Spleen (tissue), 7 donors: ENCODE results near the gene CYB561.

Source experiments
- CTCF ChIP-seq, 11 experiments: fragments of 200-600 bp in 7 of 11; fragments of 450-650 bp in 4 of 11; sonication (generic) in 4 of 11; IDR thresholded peaks in 8 of 11; conservative IDR thresholded peaks in 3 of 11; 1 replicate in 7 of 11; 2 replicates in 4 of 11; pipeline versions ENCODE4 v1.4.0 to v1.8.0; 2016 to 2021; ENCODE audit warnings: antibody characterized with exemption in 11 of 11, inconsistent platforms in 4 of 11, mild to moderate bottlenecking in 1 of 11
- POLR2A ChIP-seq, 3 donors: fragments of 450-650 bp; IDR thresholded peaks; one replicate each; pipeline ENCODE4 v1.5.1; 2017; ENCODE audit warnings: antibody characterized with exemption in 3 of 3, mild to moderate bottlenecking in 1 of 3
- POLR2AphosphoS5 ChIP-seq, 3 donors: sonication (generic); formaldehyde crosslinking; IDR thresholded peaks; one replicate each; pipeline ENCODE4 v1.5.1; 2017; ENCODE audit warnings: antibody characterized with exemption in 3 of 3
- donor health status: DM: no; HTN: no; CAD: no; lungs with moderate emphysema.
- donor health status: DM: no; HTN: no; CAD: no.
- donor health status: DM: no; HTN: no; CAD: no.

- TF ChIP-seq POLR2AphosphoS5 (IDR thresholded peaks at IDR 0.05) (no peak), CTCF (IDR thresholded peaks at IDR 0.05 in 8 of 11, conservative IDR thresholded peaks at IDR 0.05 in 3 of 11) (no peak), POLR2A (IDR thresholded peaks at IDR 0.05) (no peak)
These were observed 7.7 kb downstream of the CYB561 start for GRCh38 chr17:63438092-63439051.
